ENCODE results near the gene RALGAPA1. TPM values are rescaled to one million over a fixed set of nuclear protein-coding genes. Genes with fewer than 3 reads are reported as not detected.

The RALGAPA1 gene
- total and polyA plus RNA-seq, 2 of the 13 experiments (the other 11 are each of a cell fraction or from before 2014, with no cell fraction given) = 65.0 to 89.2 TPM

DNA sequence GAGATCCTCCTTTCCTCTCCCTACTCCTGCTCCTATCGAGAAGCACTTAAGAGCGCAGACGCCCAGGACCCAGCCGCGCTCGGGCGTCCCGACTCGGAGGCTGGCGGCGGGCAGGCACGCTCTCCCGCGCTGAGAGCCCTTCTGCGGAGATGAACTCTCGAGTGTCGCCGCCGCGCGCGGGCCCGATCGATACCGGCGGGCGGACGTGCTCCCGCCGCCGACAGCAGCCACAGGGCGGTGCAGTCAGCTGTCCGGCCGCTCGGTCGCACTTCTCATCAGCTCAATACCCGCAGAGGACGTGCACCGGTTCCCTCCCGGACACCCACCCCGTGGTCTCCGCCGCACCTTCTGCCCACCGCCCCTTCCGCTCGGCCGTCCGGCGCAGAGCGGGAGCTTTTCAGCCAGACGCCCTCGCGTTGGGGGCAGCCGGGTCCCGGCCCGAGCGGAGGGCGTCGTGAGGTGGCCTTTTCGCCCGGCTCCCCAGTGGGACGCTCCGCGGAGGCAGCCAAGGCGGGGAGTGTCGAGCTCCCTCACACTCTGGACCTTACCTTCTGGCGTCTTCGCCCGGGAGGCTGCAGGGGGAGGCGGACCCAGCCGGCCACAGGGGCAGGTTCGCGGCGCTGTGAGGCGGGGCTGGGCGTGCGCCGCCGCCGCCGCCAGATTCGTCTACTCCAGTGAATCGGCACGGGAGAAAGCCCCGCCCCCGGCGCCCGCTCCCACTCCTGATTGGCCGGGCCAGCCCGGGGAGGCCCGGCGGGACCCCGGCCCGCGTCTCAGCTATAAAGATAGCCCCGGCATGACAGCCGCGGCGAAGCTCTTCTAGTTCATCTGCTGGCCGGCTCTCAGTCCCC lies 275.5 kb downstream of the RALGAPA1 start, which contains the start of gene INSM2 (continued):
- 0 out of 2 replicates have a peak, but pooled peaks have one; percentile 82 for TF ChIP-seq AKNA (CRISPR knock-in tag; IDR thresholded peaks at IDR 0.05; ENCODE audit: borderline replicate concordance)
- TF ChIP-seq SIX1 (CRISPR knock-in tag; IDR thresholded peaks at IDR 0.05; ENCODE audit: borderline replicate concordance) = no peak
- TF ChIP-seq MZF1 (CRISPR knock-in tag; IDR thresholded peaks at IDR 0.05; ENCODE audit: borderline replicate concordance) = 0 out of 2 replicates have a peak, but pooled peaks have one; percentile 83
- 0 out of 2 replicates have a peak, but pooled peaks have one; percentile 82 for TF ChIP-seq ZNF720 (CRISPR knock-in tag; IDR thresholded peaks at IDR 0.05)
- peak; percentile 84; the same call in 1 of the 2 replicates for TF ChIP-seq ZNF766 (CRISPR knock-in tag; IDR thresholded peaks at IDR 0.05; ENCODE audit: borderline replicate concordance)
- TF ChIP-seq ZNF296 (CRISPR knock-in tag; conservative IDR thresholded peaks at IDR 0.05) = no peak
- TF ChIP-seq, protein P1, sequence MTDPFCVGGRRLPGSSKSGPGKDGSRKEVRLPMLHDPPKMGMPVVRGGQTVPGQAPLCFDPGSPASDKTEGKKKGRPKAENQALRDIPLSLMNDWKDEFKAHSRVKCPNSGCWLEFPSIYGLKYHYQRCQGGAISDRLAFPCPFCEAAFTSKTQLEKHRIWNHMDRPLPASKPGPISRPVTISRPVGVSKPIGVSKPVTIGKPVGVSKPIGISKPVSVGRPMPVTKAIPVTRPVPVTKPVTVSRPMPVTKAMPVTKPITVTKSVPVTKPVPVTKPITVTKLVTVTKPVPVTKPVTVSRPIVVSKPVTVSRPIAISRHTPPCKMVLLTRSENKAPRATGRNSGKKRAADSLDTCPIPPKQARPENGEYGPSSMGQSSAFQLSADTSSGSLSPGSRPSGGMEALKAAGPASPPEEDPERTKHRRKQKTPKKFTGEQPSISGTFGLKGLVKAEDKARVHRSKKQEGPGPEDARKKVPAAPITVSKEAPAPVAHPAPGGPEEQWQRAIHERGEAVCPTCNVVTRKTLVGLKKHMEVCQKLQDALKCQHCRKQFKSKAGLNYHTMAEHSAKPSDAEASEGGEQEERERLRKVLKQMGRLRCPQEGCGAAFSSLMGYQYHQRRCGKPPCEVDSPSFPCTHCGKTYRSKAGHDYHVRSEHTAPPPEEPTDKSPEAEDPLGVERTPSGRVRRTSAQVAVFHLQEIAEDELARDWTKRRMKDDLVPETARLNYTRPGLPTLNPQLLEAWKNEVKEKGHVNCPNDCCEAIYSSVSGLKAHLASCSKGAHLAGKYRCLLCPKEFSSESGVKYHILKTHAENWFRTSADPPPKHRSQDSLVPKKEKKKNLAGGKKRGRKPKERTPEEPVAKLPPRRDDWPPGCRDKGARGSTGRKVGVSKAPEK (CRISPR knock-in tag; IDR thresholded peaks at IDR 0.05; ENCODE audit: borderline replicate concordance) = peak; percentile 100
- peak; percentile 13; the same call in 1 of the 2 replicates for TF ChIP-seq ZNF431 (CRISPR knock-in tag; IDR thresholded peaks at IDR 0.05; ENCODE audit: borderline replicate concordance, low read depth)
- TF ChIP-seq ZNF572 (CRISPR knock-in tag; IDR thresholded peaks at IDR 0.05) = no peak
- TF ChIP-seq SMARCC2 (IDR thresholded peaks at IDR 0.05) = no peak
- TF ChIP-seq TSC22D2 (CRISPR knock-in tag; IDR thresholded peaks at IDR 0.05; ENCODE audit: borderline replicate concordance) = peak; percentile 13; the same call in 1 of the 2 replicates
- TF ChIP-seq ZNF674 (CRISPR knock-in tag; IDR thresholded peaks at IDR 0.05; ENCODE audit: low read depth) = no peak
- peak; percentile 38 for TF ChIP-seq FOXP4 (CRISPR knock-in tag; IDR thresholded peaks at IDR 0.05)
- TF ChIP-seq IRX3 (CRISPR knock-in tag; IDR thresholded peaks at IDR 0.05; ENCODE audit: borderline replicate concordance, low read depth) = no peak
